ENCODE data around the gene ALS2.

ALS2 gene

DNA sequence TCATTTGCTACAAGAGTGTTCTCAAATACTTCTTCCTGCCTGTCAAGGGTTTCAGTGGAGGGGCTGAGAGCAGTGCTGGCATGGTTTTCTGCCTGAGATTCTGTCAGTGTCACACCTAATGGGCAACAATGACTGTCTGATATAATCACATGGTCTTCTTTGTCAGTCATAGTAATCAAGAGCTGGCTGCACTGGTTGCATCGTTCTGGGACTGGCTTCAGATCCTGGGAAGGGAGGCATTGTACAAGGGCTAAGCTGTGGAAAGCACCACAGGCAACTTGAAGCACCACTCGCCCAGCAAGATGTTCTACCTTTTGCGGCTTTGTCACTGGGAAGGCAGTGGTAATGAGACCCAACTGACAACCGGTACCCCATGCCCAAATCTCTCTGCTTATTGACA is 19.6 kb downstream of the ALS2 start:
- TF ChIP-seq TEAD4 (IDR thresholded peaks at IDR 0.05), result no peak
- no peak for TF ChIP-seq CREB1 (IDR thresholded peaks at IDR 0.05; ENCODE audit: low read depth)
- no peak for TF ChIP-seq EP300 (IDR thresholded peaks at IDR 0.05; ENCODE audit: borderline replicate concordance)
- no peak for TF ChIP-seq MAX (IDR thresholded peaks at IDR 0.05)
- TF ChIP-seq NFIC (IDR thresholded peaks at IDR 0.05), result no peak
- TF ChIP-seq RAD21 (IDR thresholded peaks at IDR 0.05; ENCODE audit: low read depth), result no peak
- TF ChIP-seq CEBPB (IDR thresholded peaks at IDR 0.05), result no peak
- no peak for TF ChIP-seq TAF1 (IDR thresholded peaks at IDR 0.05; ENCODE audit: low read depth)
- no peak for TF ChIP-seq ZBTB7A (IDR thresholded peaks at IDR 0.05; ENCODE audit: low read depth)
- TF ChIP-seq YY1 (IDR thresholded peaks at IDR 0.05; ENCODE audit: low read depth), result no peak
- no peak for TF ChIP-seq REST (IDR thresholded peaks at IDR 0.05; ENCODE audit: low read depth)
- TF ChIP-seq EGR1 (IDR thresholded peaks at IDR 0.05), result no peak
- no peak for TF ChIP-seq TCF12 (IDR thresholded peaks at IDR 0.05; ENCODE audit: low read depth)
- TF ChIP-seq, protein P1, sequence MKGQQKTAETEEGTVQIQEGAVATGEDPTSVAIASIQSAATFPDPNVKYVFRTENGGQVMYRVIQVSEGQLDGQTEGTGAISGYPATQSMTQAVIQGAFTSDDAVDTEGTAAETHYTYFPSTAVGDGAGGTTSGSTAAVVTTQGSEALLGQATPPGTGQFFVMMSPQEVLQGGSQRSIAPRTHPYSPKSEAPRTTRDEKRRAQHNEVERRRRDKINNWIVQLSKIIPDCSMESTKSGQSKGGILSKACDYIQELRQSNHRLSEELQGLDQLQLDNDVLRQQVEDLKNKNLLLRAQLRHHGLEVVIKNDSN (IDR thresholded peaks at IDR 0.05), result no peak
- TF ChIP-seq FOXM1 (IDR thresholded peaks at IDR 0.05; ENCODE audit: borderline replicate concordance, low read depth), result no peak

- no peak for TF ChIP-seq REST (IDR thresholded peaks at IDR 0.05; ENCODE audit: low read depth)
- TF ChIP-seq NFIC (IDR thresholded peaks at IDR 0.05), result no peak
- no peak for TF ChIP-seq FOXM1 (IDR thresholded peaks at IDR 0.05; ENCODE audit: borderline replicate concordance, low read depth)
- no peak for TF ChIP-seq YY1 (IDR thresholded peaks at IDR 0.05; ENCODE audit: low read depth)
- no peak for TF ChIP-seq EGR1 (IDR thresholded peaks at IDR 0.05)
- no peak for TF ChIP-seq CEBPB (IDR thresholded peaks at IDR 0.05)
- TF ChIP-seq TAF1 (IDR thresholded peaks at IDR 0.05; ENCODE audit: low read depth), result no peak
- TF ChIP-seq TCF12 (IDR thresholded peaks at IDR 0.05; ENCODE audit: low read depth), result no peak
Measured at GRCh38 chr2:201759567-201759966, 21.2 kb downstream of the ALS2 start.

- TF ChIP-seq ZBTB7A (IDR thresholded peaks at IDR 0.05; ENCODE audit: low read depth) (no peak), NFIC (IDR thresholded peaks at IDR 0.05) (no peak), CREB1 (IDR thresholded peaks at IDR 0.05; ENCODE audit: low read depth) (no peak), CEBPB (IDR thresholded peaks at IDR 0.05) (no peak), TAF1 (IDR thresholded peaks at IDR 0.05; ENCODE audit: low read depth) (no peak), MAX (IDR thresholded peaks at IDR 0.05) (no peak), FOXM1 (IDR thresholded peaks at IDR 0.05; ENCODE audit: borderline replicate concordance, low read depth) (no peak), YY1 (IDR thresholded peaks at IDR 0.05; ENCODE audit: low read depth) (no peak), TCF12 (IDR thresholded peaks at IDR 0.05; ENCODE audit: low read depth) (no peak), EP300 (IDR thresholded peaks at IDR 0.05; ENCODE audit: borderline replicate concordance) (no peak), EGR1 (IDR thresholded peaks at IDR 0.05) (no peak), RAD21 (IDR thresholded peaks at IDR 0.05; ENCODE audit: low read depth) (no peak), REST (IDR thresholded peaks at IDR 0.05; ENCODE audit: low read depth) (no peak), TEAD4 (IDR thresholded peaks at IDR 0.05) (no peak)
- TF ChIP-seq, protein P1 (IDR thresholded peaks at IDR 0.05), result no peak
Measured at GRCh38 chr2:201758873-201759272, 21.9 kb downstream of the ALS2 start.

DNA sequence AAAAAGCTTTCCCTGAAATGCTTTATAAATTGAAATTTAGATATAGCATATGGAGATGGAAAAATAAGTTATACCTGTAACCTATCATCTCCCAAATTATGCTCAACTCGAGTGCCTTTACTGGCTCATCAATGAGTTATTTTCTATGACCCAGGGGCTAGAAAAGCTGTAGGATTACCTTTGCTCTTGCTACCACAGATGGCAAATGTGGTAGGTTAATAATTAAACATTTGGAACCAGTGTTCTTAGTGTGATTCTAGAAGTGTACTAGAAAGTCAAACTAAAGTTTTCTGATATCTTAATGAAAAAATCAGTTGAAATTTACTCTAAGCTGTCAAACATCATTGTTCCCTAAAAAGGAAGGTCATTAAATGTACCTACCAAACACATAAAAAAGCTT is 22.5 kb downstream of the ALS2 start:
- TF ChIP-seq EP300 (IDR thresholded peaks at IDR 0.05; ENCODE audit: borderline replicate concordance) (no peak), ZBTB7A (IDR thresholded peaks at IDR 0.05; ENCODE audit: low read depth) (no peak), YY1 (IDR thresholded peaks at IDR 0.05; ENCODE audit: low read depth) (no peak), NFIC (IDR thresholded peaks at IDR 0.05) (no peak), FOXM1 (IDR thresholded peaks at IDR 0.05; ENCODE audit: borderline replicate concordance, low read depth) (no peak), RAD21 (IDR thresholded peaks at IDR 0.05; ENCODE audit: low read depth) (no peak), TAF1 (IDR thresholded peaks at IDR 0.05; ENCODE audit: low read depth) (no peak), CREB1 (IDR thresholded peaks at IDR 0.05; ENCODE audit: low read depth) (no peak), TEAD4 (IDR thresholded peaks at IDR 0.05) (no peak), TCF12 (IDR thresholded peaks at IDR 0.05; ENCODE audit: low read depth) (no peak), REST (IDR thresholded peaks at IDR 0.05; ENCODE audit: low read depth) (no peak), EGR1 (IDR thresholded peaks at IDR 0.05) (no peak), CEBPB (IDR thresholded peaks at IDR 0.05) (no peak), MAX (IDR thresholded peaks at IDR 0.05) (no peak)
- TF ChIP-seq, protein P1 (IDR thresholded peaks at IDR 0.05), result no peak

Measured in Ishikawa (cell line).